HepG2 (cell line): ENCODE measurements around the gene PRCP. TPM values are rescaled to one million over a fixed set of nuclear protein-coding genes. Genes with fewer than 3 reads are reported as not detected.

Experiments
- AGO2 ChIP-seq: fragments of 200-400 bp; formaldehyde crosslinking; optimal IDR thresholded peaks from 2 replicates; pipeline ENCODE3; 2017; ENCODE audit warnings: mild to moderate bottlenecking, low read depth, low read length, moderate library complexity
- CBX2 ChIP-seq, 2 experiments: fragments of 200-600 bp in 1 of 2; sonication (generic); formaldehyde crosslinking in 1 of 2; IDR thresholded peaks; 2 replicates each; pipeline versions ENCODE4 v1.7.0 to v1.8.1; 2018 to 2022; ENCODE audit warnings: low read depth in 2 of 2, low read length in 1 of 2, mild to moderate bottlenecking in 1 of 2, missing genetic modification reagents in 1 of 2
- ETV5 ChIP-seq: IDR thresholded peaks from 2 replicates; pipeline ENCODE4 v1.6.1; 2018; ENCODE audit warnings: missing biosample characterization, missing genetic modification reagents, inconsistent platforms, borderline replicate concordance
- GABPB1 ChIP-seq: IDR thresholded peaks from 2 replicates; pipeline ENCODE4 v1.6.1; 2016; ENCODE audit warnings: mild to moderate bottlenecking, missing genetic modification reagents, moderate library complexity, missing compliant biosample characterization
- HES4 ChIP-seq: sonication (generic); formaldehyde crosslinking; IDR thresholded peaks from 2 replicates; pipeline ENCODE4 v1.9.0; 2021; ENCODE audit warnings: mild to moderate bottlenecking, missing genetic modification reagents, borderline replicate concordance
- KAT2B ChIP-seq: fragments of 150-350 bp; IDR thresholded peaks from 2 replicates; pipeline ENCODE4 v1.6.1; 2014; ENCODE audit warnings: low read depth, low read length, borderline replicate concordance
- KLF11 ChIP-seq: IDR thresholded peaks from 2 replicates; pipeline ENCODE4 v1.6.1; 2016; ENCODE audit warnings: missing compliant biosample characterization
- KMT2B ChIP-seq: IDR thresholded peaks from 2 replicates; pipeline ENCODE4 v1.6.1; 2016; ENCODE audit warnings: missing genetic modification reagents, missing compliant biosample characterization
- NCOA1 ChIP-seq: sonication (generic); formaldehyde crosslinking; IDR thresholded peaks from 2 replicates; pipeline ENCODE4 v1.9.0; 2021; ENCODE audit warnings: missing genetic modification reagents
- NFATC3 ChIP-seq: sonication (generic); formaldehyde crosslinking; IDR thresholded peaks from 2 replicates; pipeline ENCODE4 v1.5.1; 2020; ENCODE audit warnings: mild to moderate bottlenecking, missing genetic modification reagents
- NFRKB ChIP-seq: fragments of 450-650 bp; IDR thresholded peaks from 2 replicates; pipeline ENCODE4 v1.6.1; 2017
- RBFOX2 ChIP-seq: fragments of 200-400 bp; formaldehyde crosslinking; IDR thresholded peaks from 2 replicates; pipeline ENCODE4 v1.6.1; 2017; ENCODE audit warnings: low read depth, mild to moderate bottlenecking, low read length
- SMYD3 ChIP-seq: sonication (generic); formaldehyde crosslinking; IDR thresholded peaks from 2 replicates; pipeline ENCODE4 v1.8.1; 2023; ENCODE audit warnings: mild to moderate bottlenecking, missing genetic modification reagents
- WIZ ChIP-seq: sonication (generic); formaldehyde crosslinking; IDR thresholded peaks from 2 replicates; pipeline ENCODE4 v1.5.1; 2020; ENCODE audit warnings: mild to moderate bottlenecking, missing genetic modification reagents
- XBP1 ChIP-seq: sonication (generic); formaldehyde crosslinking; IDR thresholded peaks from 2 replicates; pipeline ENCODE4 v1.5.0; 2020; ENCODE audit warnings: missing genetic modification reagents
- ZNF282 ChIP-seq: fragments of 450-650 bp; IDR thresholded peaks from 2 replicates; pipeline ENCODE4 v1.6.1; 2018; ENCODE audit not compliant: partially characterized antibody
- ZNF33A ChIP-seq: sonication (generic); formaldehyde crosslinking; IDR thresholded peaks from 2 replicates; pipeline ENCODE4 v1.5.1; 2020; ENCODE audit warnings: missing genetic modification reagents, mild to moderate bottlenecking, moderate library complexity, borderline replicate concordance
- ZNF510 ChIP-seq: sonication (generic); formaldehyde crosslinking; IDR thresholded peaks from 2 replicates; pipeline ENCODE4 v1.4.0; 2020; ENCODE audit warnings: low read depth, mild to moderate bottlenecking, missing genetic modification reagents
- ZNF543 ChIP-seq: sonication (generic); formaldehyde crosslinking; IDR thresholded peaks from 2 replicates; pipeline ENCODE4 v1.4.0; 2020; ENCODE audit warnings: mild to moderate bottlenecking, missing genetic modification reagents
- ZNF557 ChIP-seq: sonication (generic); formaldehyde crosslinking; IDR thresholded peaks from 2 replicates; pipeline ENCODE4 v1.4.0; 2020; ENCODE audit warnings: missing genetic modification reagents
- ZNF766 ChIP-seq: sonication (generic); formaldehyde crosslinking; IDR thresholded peaks from 2 replicates; pipeline ENCODE4 v1.5.0; 2020; ENCODE audit warnings: missing genetic modification reagents, borderline replicate concordance
- ZNF83 ChIP-seq: sonication (generic); formaldehyde crosslinking; IDR thresholded peaks from 2 replicates; pipeline ENCODE4 v1.4.0; 2020; ENCODE audit warnings: missing genetic modification reagents, mild to moderate bottlenecking, borderline replicate concordance
- polyA plus RNA-seq, 8 experiments: library from polyadenylated mRNA; depleted of rRNA in 3 of 8; stranded (reverse) in 7 of 8; unstranded in 1 of 8; fragments of >200 nt; fragmentation: Illumina TruSeq in 4 of 8; extraction: Trizol in 4 of 8; gene quantifications; 2 replicates each; pipeline versions ENCODE4 v1.2.1 to v1.2.3, GENCODE V29; 2011 to 2016; ENCODE audit warnings: low read depth in 4 of 8, missing spikeins in 1 of 8, mixed read lengths in 1 of 8; ENCODE audit not compliant: insufficient read depth in 1 of 8
- total RNA-seq, 5 experiments: library from RNA; depleted of rRNA; stranded (reverse); fragments of >200 nt; fragmentation: Illumina TruSeq; extraction: Trizol; gene quantifications; 2 replicates each; pipeline ENCODE4 v1.2.3, GENCODE V29; 2016; ENCODE audit warnings: low read depth in 1 of 5
- TF ChIP-seq, protein P1 (sequence below): sonication (generic); formaldehyde crosslinking; IDR thresholded peaks from 2 replicates; pipeline ENCODE4 v1.4.0; 2020; ENCODE audit warnings: missing genetic modification reagents
- TF ChIP-seq, protein P2 (sequence below): sonication (generic); formaldehyde crosslinking; IDR thresholded peaks from 2 replicates; pipeline ENCODE4 v1.8.0; 2022; ENCODE audit warnings: missing genetic modification reagents, low read depth, mild to moderate bottlenecking, borderline replicate concordance
- TF ChIP-seq, protein P3 (sequence below): sonication (generic); formaldehyde crosslinking; IDR thresholded peaks from 2 replicates; pipeline ENCODE4 v1.4.0; 2020; ENCODE audit warnings: missing genetic modification reagents, mild to moderate bottlenecking, borderline replicate concordance
- TF ChIP-seq, protein P4 (sequence below): sonication (generic); formaldehyde crosslinking; IDR thresholded peaks from 2 replicates; pipeline ENCODE4 v1.5.1; 2020; ENCODE audit warnings: missing genetic modification reagents, mild to moderate bottlenecking, borderline replicate concordance

PRCP gene
- total and polyA plus RNA-seq, 2 of the 13 experiments (the other 11 are each of a cell fraction or from before 2014, with no cell fraction given) = 84.2 to 105 TPM

DNA sequence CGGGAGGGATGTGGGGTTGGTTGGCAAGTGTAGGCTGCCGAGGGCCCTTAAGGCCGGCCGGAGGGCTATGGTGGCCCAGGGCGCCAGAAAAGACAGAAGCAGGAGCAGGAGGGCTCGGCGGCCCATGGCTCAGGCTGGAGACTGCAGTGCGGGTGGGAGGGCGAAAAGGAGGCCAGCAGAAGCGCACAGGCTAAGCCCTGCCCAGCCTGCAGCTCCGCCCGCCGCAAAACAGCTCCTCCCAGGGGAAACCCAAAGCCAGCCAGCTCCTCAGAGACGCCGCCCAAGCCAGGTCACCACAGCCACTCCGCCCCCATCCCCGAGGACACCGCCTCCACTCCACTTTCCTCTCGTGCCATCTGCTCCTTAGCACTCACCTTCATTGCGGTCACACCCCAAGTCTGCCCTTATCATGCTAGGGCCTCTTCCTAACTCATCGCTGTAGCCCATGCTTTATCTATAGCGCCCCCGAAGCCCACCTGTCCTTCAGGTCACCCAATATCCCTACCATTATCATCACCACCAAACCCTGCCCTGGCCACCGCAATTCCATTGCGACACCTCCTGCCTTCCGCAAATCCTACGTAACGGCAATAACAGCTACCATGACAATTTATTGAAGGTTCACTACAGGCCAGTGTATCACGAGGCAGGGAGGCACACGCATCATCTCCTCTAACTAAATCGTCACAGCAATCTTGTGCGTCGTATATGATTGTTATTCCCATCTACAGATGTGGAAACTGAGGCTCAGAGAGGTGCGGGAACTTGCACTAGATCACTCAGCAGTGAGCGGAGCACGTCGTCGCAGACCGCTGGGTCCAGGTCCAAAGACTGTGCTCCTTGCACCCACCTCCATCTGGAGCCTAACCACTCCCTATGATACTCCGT is at the start of gene PRCP (continued):
- TF ChIP-seq ZNF557 (CRISPR knock-in tag) (0 out of 2 replicates have a peak, but pooled peaks have one; percentile 5), WIZ (CRISPR knock-in tag) (0 out of 2 replicates have a peak, but pooled peaks have one; percentile 20), KLF11 (CRISPR knock-in tag) (no peak), HES4 (CRISPR knock-in tag) (no peak), ZNF33A (no peak), KMT2B (peak; percentile 67; the same call in 1 of the 2 replicates), ZNF766 (CRISPR knock-in tag) (peak; percentile 79; the same call in 1 of the 2 replicates), GABPB1 (CRISPR knock-in tag) (peak; percentile 63), AGO2 (peak; percentile 33), NFRKB (no peak), ETV5 (0 out of 2 replicates have a peak, but pooled peaks have one; percentile 17), SMYD3 (no peak), CBX2 (IDR thresholded peaks at IDR 0.05; ENCODE audit: low read depth, low read length) (no peak), CBX2 (CRISPR knock-in tag; IDR thresholded peaks at IDR 0.05; ENCODE audit: low read depth) (0 out of 2 replicates have a peak, but pooled peaks have one; percentile 16), NCOA1 (CRISPR knock-in tag) (no peak), ZNF510 (peak; percentile 34; the same call in 1 of the 2 replicates), ZNF282 (no peak), RBFOX2 (peak; percentile 87), KAT2B (no peak), NFATC3 (CRISPR knock-in tag) (0 out of 2 replicates have a peak, but pooled peaks have one; percentile 21), XBP1 (no peak), ZNF83 (CRISPR knock-in tag) (no peak), ZNF543 (CRISPR knock-in tag) (no peak; the same call in 1 of the 2 replicates)
- TF ChIP-seq, protein P1, sequence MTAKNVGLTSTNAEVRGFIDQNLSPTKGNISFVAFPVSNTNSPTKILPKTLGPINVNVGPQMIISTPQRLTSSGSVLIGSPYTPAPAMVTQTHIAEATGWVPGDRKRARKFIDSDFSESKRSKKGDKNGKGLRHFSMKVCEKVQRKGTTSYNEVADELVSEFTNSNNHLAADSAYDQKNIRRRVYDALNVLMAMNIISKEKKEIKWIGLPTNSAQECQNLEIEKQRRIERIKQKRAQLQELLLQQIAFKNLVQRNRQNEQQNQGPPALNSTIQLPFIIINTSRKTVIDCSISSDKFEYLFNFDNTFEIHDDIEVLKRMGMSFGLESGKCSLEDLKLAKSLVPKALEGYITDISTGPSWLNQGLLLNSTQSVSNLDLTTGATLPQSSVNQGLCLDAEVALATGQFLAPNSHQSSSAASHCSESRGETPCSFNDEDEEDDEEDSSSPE (CRISPR knock-in tag) = peak; percentile 35; the same call in 1 of the 2 replicates
- TF ChIP-seq, protein P2, sequence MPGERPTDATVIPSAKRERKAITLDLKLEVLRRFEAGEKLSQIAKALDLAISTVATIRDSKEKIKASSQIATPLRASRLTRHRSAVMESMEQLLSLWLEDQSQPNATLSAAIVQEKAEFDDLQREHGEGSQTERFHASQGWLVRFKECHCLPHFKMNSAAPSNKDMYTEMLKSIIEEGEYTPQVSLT = no peak
- TF ChIP-seq, protein P3, sequence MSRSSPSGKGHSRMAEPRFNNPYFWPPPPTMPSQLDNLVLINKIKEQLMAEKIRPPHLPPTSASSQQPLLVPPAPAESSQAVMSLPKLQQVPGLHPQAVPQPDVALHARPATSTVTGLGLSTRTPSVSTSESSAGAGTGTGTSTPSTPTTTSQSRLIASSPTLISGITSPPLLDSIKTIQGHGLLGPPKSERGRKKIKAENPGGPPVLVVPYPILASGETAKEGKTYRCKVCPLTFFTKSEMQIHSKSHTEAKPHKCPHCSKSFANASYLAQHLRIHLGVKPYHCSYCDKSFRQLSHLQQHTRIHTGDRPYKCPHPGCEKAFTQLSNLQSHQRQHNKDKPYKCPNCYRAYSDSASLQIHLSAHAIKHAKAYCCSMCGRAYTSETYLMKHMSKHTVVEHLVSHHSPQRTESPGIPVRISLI (CRISPR knock-in tag) = peak; percentile 23; the same call in 1 of the 2 replicates
- TF ChIP-seq, protein P4, sequence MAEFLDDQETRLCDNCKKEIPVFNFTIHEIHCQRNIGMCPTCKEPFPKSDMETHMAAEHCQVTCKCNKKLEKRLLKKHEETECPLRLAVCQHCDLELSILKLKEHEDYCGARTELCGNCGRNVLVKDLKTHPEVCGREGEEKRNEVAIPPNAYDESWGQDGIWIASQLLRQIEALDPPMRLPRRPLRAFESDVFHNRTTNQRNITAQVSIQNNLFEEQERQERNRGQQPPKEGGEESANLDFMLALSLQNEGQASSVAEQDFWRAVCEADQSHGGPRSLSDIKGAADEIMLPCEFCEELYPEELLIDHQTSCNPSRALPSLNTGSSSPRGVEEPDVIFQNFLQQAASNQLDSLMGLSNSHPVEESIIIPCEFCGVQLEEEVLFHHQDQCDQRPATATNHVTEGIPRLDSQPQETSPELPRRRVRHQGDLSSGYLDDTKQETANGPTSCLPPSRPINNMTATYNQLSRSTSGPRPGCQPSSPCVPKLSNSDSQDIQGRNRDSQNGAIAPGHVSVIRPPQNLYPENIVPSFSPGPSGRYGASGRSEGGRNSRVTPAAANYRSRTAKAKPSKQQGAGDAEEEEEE (CRISPR knock-in tag) = no peak
